Measurements from ENCODE around the gene RBPJ.

DNA sequence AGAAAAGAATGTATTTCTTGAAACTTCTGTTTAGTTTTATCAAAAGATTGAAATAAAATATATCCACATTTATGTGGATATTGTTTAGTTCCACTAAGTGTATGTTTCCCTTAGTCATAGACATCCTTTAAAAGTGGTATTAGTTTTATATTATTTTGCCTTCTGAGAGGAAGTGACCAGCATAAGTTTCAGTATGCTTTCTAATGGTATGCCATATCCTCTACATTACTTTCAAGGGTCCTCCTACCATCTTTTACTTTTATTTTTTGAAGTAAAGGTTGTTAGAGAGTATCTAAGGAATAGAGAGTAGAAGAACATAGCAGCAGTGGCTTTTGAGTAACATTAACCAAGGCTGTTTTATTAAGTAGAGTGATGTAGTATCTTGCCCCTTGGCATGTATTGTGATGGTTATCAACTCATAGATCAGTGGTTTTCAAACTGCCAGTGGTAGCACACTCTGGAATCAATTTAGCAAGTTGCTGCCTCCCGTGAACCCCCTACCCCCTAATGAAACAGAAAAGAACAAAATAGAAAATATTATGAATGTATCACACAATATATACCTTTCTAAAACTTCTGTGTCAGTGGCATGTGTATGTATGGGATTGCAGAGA, 44.8 kb downstream of the RBPJ start:
- no peak for TF ChIP-seq SP1 (IDR thresholded peaks at IDR 0.05)
- TF ChIP-seq NFRKB (IDR thresholded peaks at IDR 0.05), result no peak
- TF ChIP-seq ARNT (IDR thresholded peaks at IDR 0.05), result no peak
- no peak for TF ChIP-seq PKNOX1 (IDR thresholded peaks at IDR 0.05)
- no peak for TF ChIP-seq FOXA1 (IDR thresholded peaks at IDR 0.05)
- TF ChIP-seq BHLHE40 (IDR thresholded peaks at IDR 0.05; ENCODE audit: borderline replicate concordance), result no peak
- TF ChIP-seq TARDBP (IDR thresholded peaks at IDR 0.05), result no peak
- no peak for TF ChIP-seq CTBP1 (IDR thresholded peaks at IDR 0.05; ENCODE audit: borderline replicate concordance)
- TF ChIP-seq FOXK2 (IDR thresholded peaks at IDR 0.05), result no peak
- no peak for TF ChIP-seq SUZ12 (IDR thresholded peaks at IDR 0.05)
- TF ChIP-seq FOXM1 (IDR thresholded peaks at IDR 0.05; ENCODE audit: borderline replicate concordance), result no peak
- TF ChIP-seq ZNF384 (IDR thresholded peaks at IDR 0.05), result no peak
